ENCODE measurements around the gene TBC1D16.

TBC1D16 gene

DNA sequence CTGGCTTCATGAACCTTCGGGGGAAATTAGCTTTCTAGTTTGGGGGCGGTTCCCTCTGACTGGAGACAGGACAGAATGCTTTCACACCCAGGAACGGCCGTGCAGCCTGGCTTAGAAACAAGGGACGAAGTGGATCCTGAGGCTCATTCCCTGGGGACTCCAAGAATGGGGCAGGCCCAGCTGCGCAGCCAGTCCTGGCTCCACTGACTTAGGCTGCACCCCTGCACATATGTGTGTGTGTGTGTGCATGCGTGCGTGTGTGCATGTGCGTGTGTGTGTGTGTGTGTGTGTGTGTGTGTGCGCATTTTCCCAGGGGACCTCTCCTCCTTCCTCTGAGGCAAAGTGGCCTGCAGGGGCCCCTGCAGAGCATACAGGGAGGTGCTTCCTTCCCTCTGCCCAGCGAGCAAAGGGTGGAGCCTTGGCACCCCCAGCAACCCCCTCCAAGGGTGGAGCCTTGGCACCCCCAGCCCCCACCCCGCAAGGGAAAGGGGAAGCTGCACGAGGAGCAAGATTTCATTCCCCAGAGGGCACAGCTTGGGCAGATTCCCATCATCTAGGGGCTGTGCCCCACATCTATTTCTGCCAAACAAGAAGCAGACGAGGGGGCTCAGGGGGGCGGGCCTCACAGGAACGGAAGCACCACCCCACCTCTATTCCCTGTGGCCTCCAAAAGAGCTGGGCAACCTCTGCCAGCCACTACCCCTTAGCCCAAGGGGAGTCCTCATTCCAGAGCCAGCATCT lies 98.9 kb downstream of the TBC1D16 start:
- ATAC-seq, result no peak

DNA sequence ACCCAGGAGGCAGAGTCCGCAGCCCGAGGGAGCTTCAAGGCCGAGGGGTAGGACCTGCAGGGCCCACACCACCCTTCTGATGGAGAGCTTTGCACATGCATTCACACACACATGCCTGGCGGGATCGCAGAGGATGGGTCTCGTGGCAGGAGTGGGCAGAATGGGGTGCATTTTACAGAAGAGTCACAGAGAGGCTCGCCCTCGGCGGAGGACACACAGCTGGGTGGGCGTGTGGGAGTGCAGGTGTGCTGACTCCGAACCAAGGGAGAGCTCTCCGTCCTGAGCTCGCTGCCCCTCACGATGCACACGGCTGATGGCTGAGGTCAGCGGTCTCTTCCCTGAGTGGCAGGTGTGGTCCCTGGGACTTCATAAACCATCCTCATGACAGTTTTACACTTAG lies 99.6 kb downstream of the TBC1D16 start:
- no peak for ATAC-seq

DNA sequence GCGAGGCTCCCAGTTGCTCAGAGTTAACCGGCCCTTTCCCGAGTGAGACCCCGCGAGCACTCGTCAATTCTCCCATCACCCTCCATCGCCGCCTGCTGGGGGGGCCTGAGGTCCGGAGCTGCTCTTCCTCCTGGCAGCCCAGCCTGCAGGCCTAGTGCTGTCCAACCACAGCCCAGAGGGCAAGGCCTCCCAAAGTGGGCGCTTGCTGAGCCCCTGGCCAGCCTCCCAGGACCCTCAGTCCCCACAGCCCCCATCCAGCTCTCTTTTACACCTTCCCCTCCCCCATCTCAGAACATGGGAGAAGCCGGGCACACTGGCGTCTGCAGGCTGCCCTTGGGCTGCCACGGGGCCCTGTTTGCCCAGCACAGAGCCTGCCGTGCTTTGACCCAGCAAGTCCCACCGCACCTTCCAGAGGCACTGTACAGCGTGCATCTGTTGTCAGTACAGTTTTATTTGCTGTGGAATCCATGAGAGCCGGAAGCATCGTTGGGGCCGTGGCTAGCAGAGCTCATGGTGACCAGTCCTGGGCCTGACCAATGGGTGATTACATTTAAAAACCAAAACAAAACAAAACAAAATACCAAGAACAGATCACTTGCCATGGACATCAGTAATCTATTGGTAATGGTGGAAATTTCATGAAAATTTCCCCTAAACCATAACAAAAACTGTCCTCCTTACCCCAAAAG lies 100.3 kb downstream of the TBC1D16 start:
- no peak for ATAC-seq

- no peak for ATAC-seq
Measured at GRCh38 chr17:79934653-79934970, 101.1 kb downstream of the TBC1D16 start.

DNA sequence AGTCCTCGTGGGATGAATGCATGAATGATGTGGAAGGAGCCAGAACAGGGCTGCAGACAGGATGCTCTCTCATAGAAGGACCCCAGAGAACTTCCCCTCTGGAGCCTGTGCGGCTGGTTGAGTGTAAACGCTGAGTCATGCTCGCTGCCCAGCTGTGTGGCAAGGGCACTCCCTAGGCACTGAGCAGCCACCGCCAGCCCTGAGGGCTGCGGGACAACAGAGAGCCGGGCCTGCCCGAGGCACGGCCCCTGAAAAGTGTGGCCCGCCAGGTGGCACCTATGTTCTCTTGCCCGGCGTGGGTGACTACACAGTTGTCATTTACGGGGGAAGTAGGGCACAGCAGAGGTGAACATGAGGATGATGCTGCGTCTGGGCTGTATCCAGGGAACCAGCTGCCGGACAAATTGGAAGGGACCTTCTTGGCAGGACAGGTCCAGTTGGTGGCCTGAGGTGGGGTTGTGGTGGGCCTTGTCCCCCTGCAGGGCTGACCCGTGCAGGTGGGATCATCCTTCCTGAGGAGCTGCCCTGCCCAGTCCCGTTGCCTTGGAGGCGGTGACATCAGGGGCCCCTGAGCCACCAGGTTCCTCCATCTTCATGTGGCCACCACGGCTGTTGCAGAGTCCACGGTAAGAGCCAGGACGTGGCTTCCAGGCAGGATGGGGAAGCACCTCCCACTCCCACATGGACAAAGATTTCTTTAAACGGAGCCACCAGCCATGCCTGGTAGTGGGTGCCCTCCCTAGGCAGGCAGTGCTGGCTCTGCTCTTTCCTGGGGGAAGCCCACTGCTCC lies 101.6 kb downstream of the TBC1D16 start:
- ATAC-seq, result peak; percentile 29 to 68

GRCh38 chr17:79932451-79933306 lies 103.0 kb downstream of the TBC1D16 start:
- peak in 1 of 2 donors; percentile 14 for ATAC-seq

GRCh38 chr17:79931817-79932309 lies 103.8 kb downstream of the TBC1D16 start:
- ATAC-seq, result no peak

DNA sequence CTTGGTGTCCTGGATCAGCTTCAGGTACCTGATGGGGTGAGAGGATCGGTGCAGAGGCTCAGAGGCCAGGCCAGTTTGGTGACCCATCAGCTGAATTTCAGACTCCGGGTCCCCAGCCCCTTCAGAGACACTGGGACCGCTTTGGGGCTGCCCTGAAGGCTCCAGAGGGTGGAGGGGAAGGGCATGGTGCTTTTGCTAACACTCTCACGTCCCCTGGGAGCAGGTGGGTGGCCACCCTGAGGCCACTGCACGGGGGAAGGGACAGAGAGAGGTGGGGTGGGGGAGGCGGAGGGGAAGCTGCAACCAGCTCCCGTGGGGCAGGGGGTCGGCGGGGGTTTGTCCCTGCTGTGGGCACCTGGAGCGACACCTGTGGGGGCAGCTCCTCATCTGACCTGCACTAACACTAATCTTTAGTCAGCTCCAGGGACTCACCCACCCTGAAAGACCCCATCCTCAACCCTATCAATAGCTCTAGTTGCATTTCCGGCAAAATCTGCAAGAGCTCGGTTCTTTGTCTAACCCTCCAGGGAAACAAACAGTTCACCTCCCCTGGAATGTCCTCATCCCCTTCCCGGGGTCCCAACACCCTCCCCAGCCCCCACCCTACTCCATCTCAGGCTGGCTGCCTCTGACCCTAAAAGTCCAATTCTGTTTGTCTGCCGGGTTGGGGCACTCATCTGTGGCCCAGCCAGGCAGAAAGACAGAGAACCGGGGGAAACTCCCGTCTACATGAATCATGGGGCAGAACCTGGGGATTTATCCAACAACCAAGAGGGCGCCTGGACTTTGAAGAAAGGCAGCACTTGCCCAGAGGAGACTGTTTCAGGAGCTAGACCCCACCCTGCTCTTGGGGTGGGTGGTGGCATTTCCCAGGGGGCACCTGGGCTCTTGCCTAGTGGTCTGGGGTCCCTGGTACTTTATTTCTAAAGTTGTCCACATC lies 104.5 kb downstream of the TBC1D16 start:
- peak; percentile 34 to 45 for ATAC-seq

DNA sequence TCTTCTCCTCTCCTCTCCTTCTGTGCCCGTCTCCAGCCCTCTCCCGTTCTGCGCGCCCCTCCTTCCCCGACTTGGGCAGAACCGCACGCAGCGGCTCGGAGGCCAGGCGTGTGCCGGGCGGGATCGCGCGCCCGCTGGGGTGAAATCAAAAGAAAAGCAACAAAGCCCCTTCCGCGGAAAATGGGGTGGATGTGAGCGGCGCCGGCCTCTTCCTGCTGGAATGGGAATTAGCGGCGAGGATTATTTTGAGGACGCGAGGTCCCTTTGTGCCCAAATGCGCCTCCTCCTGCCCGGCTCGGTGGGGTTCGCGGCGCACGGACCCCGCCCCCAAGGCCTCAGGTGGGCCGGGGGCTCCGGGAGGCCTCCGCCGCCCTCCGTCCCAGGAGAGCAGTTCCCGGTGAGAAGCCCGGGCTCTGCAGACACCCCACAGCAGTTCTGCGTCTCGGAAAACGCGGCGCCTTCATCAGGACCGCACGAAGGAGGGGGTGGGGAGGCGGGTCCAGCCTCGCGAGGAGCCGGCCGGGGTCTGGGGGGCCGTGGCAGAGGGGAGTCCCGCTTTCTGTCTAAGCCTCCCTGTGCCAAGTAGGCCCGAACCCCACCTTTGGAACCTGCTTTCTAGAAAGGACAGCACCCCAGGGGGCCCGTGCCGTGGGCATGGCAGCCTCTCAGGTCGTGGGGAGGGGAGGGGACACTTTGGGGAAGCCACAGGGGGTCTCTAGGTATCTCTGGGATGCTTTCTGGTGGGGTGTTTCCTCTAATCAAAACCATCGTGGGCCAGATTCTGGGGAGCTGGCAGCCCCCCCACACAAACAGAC lies 105.4 kb downstream of the TBC1D16 start:
- no peak for ATAC-seq

- ATAC-seq, result no peak
Measured at GRCh38 chr17:79929257-79930061, 106.2 kb downstream of the TBC1D16 start.

DNA sequence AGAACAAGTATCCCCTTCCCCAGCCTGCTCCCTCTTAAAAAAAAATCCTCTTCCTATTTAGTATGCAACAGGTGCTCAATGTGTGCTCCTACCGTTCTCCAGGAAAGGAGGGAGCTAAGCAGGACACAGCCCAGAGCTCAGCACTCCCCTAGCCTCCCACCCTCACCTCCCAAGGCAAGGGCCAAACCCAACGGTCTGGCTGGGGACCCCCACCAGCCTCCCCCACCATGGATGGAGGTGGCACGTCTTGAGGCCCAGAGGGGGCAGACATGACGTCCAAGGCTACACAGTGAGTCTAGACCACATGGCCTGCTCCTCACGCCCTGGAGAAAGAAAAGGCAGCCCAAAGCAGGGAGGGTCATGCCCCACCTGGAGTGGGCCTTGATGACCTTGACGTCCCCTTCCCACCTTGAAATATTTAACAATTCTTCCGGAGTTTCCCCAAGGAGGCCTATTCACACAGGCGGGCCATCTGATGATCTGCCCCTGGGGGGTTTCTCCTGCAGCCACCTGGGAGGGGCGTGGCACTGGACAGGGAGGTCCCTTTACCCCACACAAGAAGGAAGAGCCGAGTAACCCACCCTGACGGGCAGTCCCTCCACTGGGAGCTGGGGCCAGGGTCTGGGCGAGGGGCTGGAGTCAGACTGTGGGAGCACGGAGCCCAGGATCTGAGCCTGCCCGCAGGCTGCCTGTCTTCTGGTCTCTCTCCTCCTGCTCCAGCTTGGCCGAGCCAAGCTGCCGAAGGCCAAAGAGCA lies 107.0 kb downstream of the TBC1D16 start:
- no peak for ATAC-seq

DNA sequence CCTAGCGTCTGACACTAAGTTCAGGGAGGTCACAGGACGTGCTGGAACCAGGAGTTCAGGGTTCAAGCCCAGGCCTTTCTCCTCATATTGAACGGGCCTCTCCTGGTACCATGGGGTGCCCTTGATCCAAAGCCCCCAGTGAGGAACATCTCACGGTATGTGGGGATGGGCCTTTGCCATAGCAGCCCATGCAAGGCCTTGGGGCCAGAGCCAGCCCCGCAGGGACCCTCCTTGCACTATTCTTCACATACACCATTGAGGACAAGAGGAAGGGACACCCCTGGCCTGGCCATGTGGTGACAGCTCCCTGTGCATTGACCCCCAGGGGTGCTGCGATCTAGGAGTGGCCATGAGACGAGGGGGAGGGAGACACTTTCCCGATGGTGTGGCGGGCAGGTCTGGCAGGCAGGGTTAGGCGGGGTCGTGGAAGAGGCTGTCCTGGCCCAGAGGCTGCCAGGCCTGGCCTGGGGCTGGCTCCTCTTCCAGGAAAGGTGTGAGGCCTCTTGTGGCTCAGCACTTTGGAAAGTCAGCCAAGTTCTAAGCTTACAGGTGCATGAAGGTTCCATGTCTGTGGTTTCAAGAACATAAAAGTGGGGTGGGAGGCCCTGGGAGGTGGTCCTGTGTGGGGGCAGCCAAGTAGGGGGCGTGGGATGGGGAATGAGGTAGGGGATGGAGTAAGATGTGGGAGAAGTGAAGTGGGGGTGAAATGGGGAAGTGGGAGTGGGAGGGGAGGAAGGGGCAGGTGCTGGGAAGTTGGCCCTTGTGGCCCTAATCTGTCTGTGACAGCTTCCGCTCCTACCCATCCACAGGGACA lies 107.8 kb downstream of the TBC1D16 start:
- no peak for ATAC-seq

DNA sequence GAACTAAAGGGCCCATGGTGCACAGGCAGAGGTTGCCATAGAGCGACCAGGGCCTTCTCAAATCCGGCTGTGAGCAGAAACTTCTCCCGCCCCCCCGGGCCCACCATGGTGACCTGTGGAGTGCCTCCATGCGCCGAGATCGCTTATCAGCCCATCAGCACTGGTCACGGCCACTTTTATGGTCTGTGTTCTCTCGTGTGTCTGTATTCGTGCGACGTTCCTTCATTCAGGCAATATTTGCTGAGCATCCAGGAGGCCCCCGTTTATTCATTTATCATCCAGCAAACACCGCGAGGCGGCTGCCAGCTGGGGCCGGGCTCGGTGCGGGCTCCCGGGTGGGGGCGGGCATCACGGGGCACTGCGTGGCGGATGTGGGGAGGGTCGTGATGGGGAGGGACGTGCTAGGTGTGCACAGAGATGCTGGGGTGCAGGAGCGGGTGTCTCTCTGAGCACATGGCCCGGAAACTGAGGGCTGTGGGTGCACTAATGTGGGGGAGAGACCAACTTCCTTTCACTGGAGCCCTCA lies 108.5 kb downstream of the TBC1D16 start:
- ATAC-seq, result no peak

GRCh38 chr17:79926605-79927135 lies 109.0 kb downstream of the TBC1D16 start:
- no peak for ATAC-seq

DNA sequence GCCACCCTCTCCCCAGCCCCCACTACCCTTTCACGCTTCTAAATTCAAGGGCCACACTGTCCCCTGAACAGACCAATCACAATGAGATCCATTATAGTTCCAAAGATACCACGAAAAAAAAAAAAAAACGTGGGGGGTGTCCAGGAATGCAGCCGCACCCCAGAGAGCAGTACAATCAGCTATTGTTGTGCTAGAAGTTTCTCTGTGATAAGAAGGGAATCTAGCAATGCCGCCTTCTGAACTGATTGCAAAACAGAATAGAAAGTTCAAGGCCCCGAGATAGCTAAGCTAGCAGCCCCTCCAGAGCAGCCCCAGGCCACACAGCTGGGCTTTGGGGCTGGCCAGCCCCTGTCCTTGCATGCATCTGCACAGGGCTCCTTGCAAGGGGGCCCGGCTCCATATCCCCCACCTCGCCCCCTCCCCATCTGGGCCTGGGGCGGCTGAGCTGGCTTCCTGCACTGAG lies 109.5 kb downstream of the TBC1D16 start:
- ATAC-seq, result no peak

GRCh38 chr17:79925242-79925957 lies 110.3 kb downstream of the TBC1D16 start:
- no peak for ATAC-seq

DNA sequence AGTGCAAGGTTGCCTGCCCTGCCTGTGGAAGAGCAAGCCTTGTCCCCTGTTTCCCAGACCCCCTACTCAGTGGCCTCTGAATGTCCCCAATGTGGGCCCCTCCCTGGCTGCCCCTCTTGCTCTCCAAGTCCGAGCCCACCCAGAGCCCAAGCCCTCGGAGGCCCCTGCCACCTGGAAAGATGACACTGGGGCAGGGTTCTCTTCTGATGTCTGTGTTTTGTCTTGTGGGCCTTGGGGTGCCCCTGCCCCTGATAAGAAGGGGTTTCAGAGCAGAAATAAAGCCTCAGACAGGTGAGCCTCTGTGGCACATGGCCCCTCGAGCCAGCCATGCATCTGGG lies 111.1 kb downstream of the TBC1D16 start:
- ATAC-seq, result no peak
